Fibroblast of peridontal ligament (primary cell): Measurements from ENCODE around the gene FOXP1.
A peak's percentile ranks its signal among the peaks of the same experiment; 100 is the strongest.
"Not testable (repeated sequence)": the region's sequence is repeated elsewhere in the genome, so short reads cannot be mapped to it uniquely, and the experiment has no call there.

ENCODE experiments used
- DNase-seq: peaks from one replicate; pipeline ENCODE4 v3.0.0-alpha.2; 2010; ENCODE audit errors: extremely low read depth

Gene FOXP1

GRCh38 chr3:71041371-71041770 is 542.2 kb downstream of the FOXP1 start:
- no peak for DNase-seq

DNA sequence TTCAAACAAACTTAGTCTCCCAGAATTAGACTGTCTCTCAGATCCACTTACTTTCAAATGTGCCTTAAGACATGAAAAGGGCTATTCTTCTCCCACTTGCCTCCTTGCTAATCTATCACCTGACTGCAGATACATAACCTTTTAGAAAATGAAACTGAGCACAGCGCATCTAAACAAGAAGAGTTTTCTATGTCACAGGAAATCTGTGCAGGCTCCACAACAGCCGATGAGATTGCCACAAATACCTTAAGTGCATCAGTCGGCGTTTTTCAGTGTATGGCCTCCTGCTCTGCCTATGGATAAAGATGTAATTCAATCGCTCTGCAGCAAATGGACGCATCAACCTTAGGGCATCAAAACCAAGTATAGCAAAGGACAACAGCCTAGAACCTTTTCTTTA is 544.2 kb downstream of the FOXP1 start:
- no peak for DNase-seq

- no peak for DNase-seq
Observed at GRCh38 chr3:71037775-71038174, 545.8 kb downstream of the FOXP1 start.

GRCh38 chr3:71035886-71036285 is 547.6 kb downstream of the FOXP1 start:
- DNase-seq, result peak; percentile 64

- peak; percentile 70 for DNase-seq
Observed at GRCh38 chr3:71035314-71035713, 548.2 kb downstream of the FOXP1 start.

DNA sequence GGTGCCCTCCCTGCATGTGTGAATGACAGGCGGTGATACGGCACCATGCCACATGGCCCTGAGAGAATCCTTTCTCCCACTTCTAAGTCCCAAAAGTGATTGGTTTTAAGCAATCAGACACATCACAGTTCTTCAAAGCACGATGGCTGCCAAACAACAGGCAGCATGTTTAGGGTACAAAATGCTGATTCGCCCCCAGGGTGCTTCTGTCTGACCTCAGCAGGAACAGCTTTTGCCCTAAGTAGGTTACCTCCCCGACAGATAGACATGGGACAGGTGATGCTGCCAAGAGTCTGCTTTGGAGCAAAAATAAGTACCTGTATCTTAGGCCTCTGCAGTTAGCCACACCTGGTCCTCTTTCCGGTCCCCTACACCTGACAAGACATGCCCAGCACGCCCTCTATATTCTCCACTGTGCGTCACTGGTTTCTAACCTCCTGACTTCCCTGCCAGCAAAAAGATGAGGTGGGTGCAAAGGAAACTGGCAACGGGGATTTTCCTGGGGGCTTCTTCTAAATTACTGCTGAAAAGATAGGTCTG is 549.8 kb downstream of the FOXP1 start:
- DNase-seq, result no peak

DNA sequence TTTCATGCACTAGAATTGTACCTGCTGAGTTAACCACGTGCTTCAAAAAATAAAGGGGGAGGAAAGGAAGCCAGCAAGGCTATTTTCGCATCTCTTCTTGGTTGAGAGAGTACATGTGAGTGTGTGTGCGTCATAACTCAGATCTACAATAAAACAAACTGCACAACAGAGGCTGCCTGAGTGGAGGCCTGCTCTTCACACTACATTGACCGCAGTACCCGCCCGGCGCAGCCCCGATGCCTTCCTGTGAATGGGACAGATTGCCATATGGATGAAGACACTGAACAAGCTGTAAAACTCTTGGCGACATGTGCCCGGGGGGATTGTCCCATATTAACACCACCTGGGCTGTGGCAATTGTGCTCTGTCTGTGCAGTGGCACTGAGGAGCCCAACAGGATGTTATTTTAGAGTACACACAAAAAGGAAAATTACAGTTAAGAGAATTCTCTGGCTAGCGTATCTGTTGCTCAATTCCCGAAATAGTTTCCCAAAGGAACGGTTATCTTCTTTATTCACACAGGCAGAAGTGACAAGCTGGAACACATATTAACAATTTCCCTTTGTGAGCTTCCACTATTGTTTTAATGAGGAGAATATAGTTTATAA is 551.5 kb downstream of the FOXP1 start:
- DNase-seq, result no peak

DNA sequence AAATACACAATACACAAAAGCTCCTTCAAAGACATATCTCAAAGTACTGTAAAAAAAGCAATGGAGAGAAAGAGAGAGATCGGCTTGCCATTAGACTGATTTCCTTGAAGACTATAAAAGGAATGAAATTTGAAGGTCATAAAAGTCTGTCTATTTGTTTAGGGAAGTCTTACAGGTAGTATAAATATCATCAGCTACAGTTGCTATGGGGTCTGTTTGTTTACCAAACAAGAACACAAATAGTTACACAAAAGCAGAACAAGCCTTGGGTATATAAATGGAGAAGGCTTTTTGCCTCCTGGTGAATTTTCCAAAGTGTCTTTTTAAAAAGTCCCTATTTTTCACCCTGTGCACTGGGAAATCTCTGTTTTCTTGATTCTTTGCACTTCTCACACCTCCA is 552.3 kb downstream of the FOXP1 start:
- DNase-seq, result no peak

DNA sequence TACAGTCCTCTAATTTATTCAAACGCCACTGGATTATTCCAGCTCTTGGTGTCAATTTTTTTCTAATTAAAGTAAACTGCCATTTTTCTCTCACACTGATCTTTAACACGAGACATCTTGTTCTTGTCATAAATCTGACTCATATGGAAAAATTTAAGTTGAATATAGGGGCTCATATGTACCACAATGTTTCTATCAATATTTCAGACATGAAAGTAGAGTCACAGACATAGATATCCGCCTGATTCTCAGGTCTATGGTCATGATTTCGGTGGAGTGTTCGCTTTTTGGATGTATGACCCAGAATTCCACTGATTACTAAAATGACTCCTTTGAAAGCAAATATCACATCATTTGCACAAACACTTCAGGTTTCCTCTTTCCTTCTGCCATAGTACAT is 552.8 kb downstream of the FOXP1 start:
- DNase-seq, result no peak

DNA sequence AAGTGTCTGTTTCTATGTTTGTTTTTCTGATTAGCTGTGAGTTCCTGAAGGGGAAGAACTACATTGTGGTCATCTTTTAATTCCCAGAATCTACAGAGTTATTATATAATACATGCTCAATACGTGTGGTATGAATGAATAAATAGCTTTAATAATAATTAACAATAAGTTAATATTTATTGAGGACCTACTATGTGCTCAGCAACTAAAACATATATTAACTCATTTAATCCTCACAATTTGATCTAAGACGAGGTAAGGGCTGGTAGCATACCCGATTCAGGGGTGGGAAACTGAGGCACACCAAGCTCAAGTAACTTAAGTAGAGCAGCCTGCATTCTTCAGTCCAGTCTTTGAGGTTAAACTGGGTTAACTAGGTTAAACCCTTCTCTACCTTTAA is 553.8 kb downstream of the FOXP1 start:
- no peak for DNase-seq

GRCh38 chr3:71028802-71029201 is 554.7 kb downstream of the FOXP1 start:
- DNase-seq, result no peak

DNA sequence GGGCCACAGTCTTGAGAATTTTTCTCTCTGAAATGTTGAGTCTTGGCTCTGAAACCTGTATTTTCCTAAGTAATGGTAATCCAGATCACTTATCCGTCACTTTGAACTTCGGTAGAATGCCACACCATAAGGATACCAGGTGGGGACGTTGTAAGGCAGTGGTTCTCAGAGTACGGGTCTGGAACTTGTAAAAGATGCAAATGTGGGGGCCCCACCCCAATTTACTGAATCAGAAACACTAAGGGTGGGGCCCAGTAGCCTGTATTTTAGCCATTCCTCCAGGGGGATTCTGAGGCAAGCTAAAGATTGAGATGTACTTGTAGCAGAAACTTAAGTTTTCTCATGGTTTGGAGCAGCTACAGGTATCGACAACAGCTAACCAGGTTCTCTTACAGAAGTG is 555.3 kb downstream of the FOXP1 start:
- no peak for DNase-seq

DNA sequence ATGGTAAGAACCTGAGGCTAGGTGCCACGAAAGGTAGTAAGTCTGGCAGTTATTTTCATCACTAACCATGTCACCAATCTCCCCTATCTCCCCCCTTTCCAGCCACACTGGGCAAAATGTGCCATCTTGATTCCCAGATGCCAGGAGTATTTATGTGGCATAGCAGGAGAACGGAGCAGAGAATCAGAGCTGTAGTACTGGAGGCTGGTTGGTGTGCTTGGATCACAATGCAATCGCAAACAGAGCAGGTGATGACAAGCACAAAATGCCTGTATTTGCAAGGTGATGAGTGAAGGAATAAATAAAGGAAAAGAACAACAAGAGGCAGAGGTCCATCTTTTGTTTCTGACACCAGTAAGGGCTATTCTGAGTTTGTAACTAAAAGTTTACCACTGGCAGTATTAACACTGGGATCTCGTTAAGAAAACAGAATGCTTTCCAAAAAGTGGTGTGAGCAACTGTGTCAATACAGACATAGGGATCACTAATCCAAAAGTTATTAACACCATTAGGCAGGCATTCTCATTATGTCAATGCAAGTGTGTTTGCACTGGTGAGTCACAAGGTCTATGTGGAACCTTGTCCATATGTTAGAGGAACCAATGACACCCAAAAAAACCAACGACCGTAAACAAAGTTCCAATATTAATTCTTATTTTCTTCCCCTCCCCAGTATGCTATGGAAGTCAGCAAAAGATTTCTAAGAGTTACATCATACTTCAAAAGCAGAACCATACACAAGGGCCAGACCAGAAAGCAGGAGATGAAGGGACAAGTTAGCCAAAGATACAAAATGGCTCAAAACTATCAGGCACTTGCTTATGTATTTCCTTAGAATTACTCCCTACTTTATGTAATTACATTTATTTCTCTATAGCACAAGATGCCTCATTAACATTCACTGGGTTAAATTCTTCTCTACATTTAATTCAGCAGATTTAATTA is 556.6 kb downstream of the FOXP1 start:
- DNase-seq, result peak; percentile 49

DNA sequence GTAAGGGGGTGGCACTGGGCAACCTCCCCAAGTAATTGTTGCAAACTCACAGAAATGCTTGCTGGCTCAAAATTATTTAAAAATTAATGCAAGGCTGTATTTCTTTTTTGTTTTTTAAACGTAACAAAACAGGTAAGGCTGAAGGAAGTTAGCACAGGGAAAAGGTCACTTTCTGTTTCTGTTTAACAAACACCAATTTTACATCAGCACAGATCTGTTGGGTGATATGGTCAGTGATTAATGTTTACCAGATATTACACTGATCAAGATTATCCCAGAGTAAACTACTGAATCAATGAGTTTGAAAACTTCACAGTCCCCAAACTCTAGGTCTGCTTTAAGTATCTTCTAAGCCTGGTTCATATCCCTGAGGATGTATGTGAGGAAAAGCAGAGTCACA is 558.0 kb downstream of the FOXP1 start:
- DNase-seq, result no peak

GRCh38 chr3:71025010-71025409 is 558.5 kb downstream of the FOXP1 start:
- no peak for DNase-seq

- DNase-seq, result no peak
Observed at GRCh38 chr3:71022551-71023335, 560.8 kb downstream of the FOXP1 start.

GRCh38 chr3:71018799-71019198 is 564.7 kb downstream of the FOXP1 start:
- no peak for DNase-seq

- no peak for DNase-seq
Observed at GRCh38 chr3:71016178-71016845, 567.2 kb downstream of the FOXP1 start.

DNA sequence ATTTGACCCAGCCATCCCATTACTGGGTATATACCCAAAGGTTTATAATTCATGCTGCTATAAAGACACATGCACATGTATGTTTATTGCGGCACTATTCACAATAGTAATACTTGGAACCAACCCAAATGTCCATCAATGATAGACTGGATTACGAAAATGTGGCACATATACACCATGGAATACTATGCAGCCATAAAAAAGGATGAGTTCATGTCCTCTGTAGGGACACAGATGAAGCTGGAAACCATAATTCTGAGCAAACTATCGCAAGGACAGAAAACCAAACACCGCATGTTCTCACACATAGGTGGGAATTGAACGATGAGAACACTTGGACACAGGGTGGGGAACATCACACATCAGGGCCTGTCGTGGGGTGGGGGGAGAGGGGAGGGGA is 568.9 kb downstream of the FOXP1 start:
- DNase-seq, result not testable (repeated sequence)

DNA sequence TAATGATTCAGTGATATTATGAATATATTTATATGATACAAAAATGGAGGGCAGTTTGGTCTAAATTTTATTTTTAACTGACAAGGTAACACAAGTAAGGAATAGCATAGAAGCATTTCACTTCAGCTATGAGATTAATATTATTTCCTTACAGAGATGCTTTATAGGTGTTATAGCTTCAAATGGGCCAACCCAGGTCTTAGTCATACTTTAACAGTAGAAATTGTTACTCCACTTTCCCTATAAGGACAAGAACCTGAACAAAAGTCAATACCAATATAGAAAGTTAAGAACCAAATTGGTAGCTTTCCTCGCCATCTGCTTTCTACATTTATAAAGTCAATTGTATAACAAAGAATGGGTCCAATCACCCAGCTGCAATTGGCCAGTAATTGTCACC is 570.6 kb downstream of the FOXP1 start:
- DNase-seq, result no peak

DNA sequence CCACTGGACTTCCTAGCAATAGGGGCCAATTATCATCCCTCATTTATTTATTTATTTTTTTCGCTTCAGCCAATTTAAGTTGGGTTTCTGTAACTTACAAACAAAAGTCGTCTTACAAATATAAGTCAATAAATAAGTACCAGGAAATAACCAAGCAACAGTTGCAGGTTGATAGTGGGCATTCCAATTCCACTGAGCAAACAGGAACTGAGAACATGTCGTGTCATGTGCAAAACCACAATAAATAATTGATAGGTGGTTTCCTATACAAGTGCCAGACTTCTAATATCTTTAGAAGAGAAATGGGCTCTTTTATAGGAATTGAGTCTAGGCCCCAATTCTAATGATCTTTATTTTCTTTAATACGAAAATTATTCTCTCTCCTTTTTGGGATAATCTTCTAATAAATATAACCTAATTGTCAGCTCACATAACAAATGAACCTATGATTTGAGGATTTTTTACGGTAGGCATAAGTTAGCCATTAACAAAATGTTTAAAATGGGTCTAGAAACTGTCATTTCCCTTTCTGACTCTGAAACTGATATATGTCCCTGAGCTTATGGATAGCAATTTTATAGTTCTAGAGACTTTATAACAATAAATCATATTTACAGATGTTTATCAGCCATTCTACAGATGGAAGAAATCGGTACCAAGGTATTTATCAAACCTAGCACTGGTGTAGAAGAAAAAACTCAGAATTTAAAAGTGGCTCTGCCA is 571.8 kb downstream of the FOXP1 start:
- DNase-seq, result no peak
